SK-N-SH (cell line): Measurements from ENCODE around the gene INF2.

Experiments
- CTCF ChIP-seq: fragments of 200-600 bp; sonication (generic); IDR thresholded peaks from 2 replicates; pipeline ENCODE4 v1.6.1; 2017; ENCODE audit warnings: antibody characterized with exemption, mild to moderate bottlenecking, moderate library complexity
- ELF1 ChIP-seq: IDR thresholded peaks from 2 replicates; pipeline ENCODE4 v1.4.0; 2012
- EZH2phosphoT487 ChIP-seq: fragments of 200-600 bp; sonication (generic); IDR thresholded peaks from 2 replicates; pipeline ENCODE4 v1.6.1; 2017; ENCODE audit warnings: low read depth, mixed run types, mild to moderate bottlenecking, antibody characterized with exemption, moderate library complexity, borderline replicate concordance
- GABPA ChIP-seq: IDR thresholded peaks from 2 replicates; pipeline ENCODE4 v1.4.0; 2012; ENCODE audit warnings: low read depth, mild to moderate bottlenecking
- MAX ChIP-seq: IDR thresholded peaks from 2 replicates; pipeline ENCODE4 v1.4.0; 2012; ENCODE audit warnings: low read depth
- POLR2AphosphoS5 ChIP-seq: IDR thresholded peaks from 2 replicates; pipeline ENCODE4 v1.6.1; 2012; ENCODE audit warnings: low read depth, low read length
- RFX5 ChIP-seq: IDR thresholded peaks from 2 replicates; pipeline ENCODE4 v1.6.1; 2012; ENCODE audit warnings: mild to moderate bottlenecking, improper control_type of control experiment, low read length
- RXRA ChIP-seq: IDR thresholded peaks from 2 replicates; pipeline ENCODE4 v1.4.0; 2012; ENCODE audit warnings: low read depth, mild to moderate bottlenecking, borderline replicate concordance
- SIN3A ChIP-seq: IDR thresholded peaks from 2 replicates; pipeline ENCODE4 v1.6.1; 2012; ENCODE audit warnings: low read depth, mild to moderate bottlenecking, low read length, moderate library complexity, borderline replicate concordance
- TAF1 ChIP-seq: IDR thresholded peaks from 2 replicates; pipeline ENCODE4 v1.6.1; 2012; ENCODE audit warnings: low read depth, mild to moderate bottlenecking, low read length, moderate library complexity, borderline replicate concordance

GRCh38 chr14:104717137-104717536 lies 27.7 kb downstream of the INF2 start:
- TF ChIP-seq CTCF (no peak), GABPA (no peak), ELF1 (no peak), RXRA (no peak), POLR2AphosphoS5 (no peak), EZH2phosphoT487 (no peak), TAF1 (no peak), RFX5 (no peak), MAX (no peak), SIN3A (no peak)
